ENCODE results near the gene POLR1A.

GRCh38 chr2:86094229-86094628 is 11.5 kb downstream of the POLR1A start:
- TF ChIP-seq POLR2A (IDR thresholded peaks at IDR 0.05) (no peak), CTCF (IDR thresholded peaks at IDR 0.05) (no peak), EP300 (IDR thresholded peaks at IDR 0.05; ENCODE audit: low read depth) (no peak), POLR2AphosphoS5 (IDR thresholded peaks at IDR 0.05) (no peak)
